ENCODE data around the gene TNFRSF13B.
"Not testable (repeated sequence)": the region's sequence is repeated elsewhere in the genome, so short reads cannot be mapped to it uniquely, and the experiment has no call there.

Gene TNFRSF13B

DNA sequence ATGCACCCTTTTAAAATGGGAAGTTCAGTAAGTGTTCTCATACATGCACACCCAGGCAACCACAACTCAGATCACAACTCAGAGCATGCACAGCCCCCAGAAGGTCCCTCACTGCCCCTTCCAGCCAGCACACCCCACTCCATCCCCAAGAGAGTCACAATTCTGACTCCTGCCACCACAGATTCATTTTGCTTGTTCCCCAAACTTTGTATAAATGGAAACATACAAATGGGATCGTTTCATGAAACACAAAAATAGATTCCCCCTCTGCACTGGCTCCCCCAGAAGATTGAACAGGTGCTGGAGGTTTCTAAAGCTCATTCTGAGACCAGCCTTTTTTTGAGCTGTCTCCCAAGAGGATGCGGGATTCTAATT lies 3.3 kb upstream of the TNFRSF13B start:
- H3K79me2 ChIP-seq (ENCODE audit: insufficient read depth, low read length), result no peaks in the 10 kb centered on the region
- peak overlapping the region; percentile 8; the same call in 1 of the 2 replicates for H3K9ac ChIP-seq (ENCODE audit: low read length)
- no peaks in the 10 kb centered on the region for H4K20me1 ChIP-seq (ENCODE audit: insufficient read depth, low read length)
- H3K4me1 ChIP-seq (ENCODE audit: insufficient read depth, low read length, severe bottlenecking), result peaks cover 90% of the 10 kb centered on the region
- H3K27ac ChIP-seq (ENCODE audit: low read depth, low read length, poor library complexity, severe bottlenecking), result peak overlapping the region; percentile 92
- no peaks in the 10 kb centered on the region for H3K9me3 ChIP-seq (ENCODE audit: low read length)
- H3K9me2 ChIP-seq (ENCODE audit: low read depth, low read length), result no peaks in the 10 kb centered on the region
- H3K36me3 ChIP-seq (ENCODE audit: insufficient read depth, low read length), result no peaks in the 10 kb centered on the region
- peak overlapping the region; percentile 23 for H3K4me2 ChIP-seq (ENCODE audit: low read length)
- no peaks in the 10 kb centered on the region for H3K27me3 ChIP-seq (ENCODE audit: insufficient read depth, low read length)
- no peaks in the 10 kb centered on the region for H3F3A ChIP-seq (ENCODE audit: insufficient read depth, low read length)
- TF ChIP-seq, protein P1, sequence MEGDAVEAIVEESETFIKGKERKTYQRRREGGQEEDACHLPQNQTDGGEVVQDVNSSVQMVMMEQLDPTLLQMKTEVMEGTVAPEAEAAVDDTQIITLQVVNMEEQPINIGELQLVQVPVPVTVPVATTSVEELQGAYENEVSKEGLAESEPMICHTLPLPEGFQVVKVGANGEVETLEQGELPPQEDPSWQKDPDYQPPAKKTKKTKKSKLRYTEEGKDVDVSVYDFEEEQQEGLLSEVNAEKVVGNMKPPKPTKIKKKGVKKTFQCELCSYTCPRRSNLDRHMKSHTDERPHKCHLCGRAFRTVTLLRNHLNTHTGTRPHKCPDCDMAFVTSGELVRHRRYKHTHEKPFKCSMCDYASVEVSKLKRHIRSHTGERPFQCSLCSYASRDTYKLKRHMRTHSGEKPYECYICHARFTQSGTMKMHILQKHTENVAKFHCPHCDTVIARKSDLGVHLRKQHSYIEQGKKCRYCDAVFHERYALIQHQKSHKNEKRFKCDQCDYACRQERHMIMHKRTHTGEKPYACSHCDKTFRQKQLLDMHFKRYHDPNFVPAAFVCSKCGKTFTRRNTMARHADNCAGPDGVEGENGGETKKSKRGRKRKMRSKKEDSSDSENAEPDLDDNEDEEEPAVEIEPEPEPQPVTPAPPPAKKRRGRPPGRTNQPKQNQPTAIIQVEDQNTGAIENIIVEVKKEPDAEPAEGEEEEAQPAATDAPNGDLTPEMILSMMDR (IDR thresholded peaks at IDR 0.05; ENCODE audit: low read length), result no peak
- no peak for TF ChIP-seq EZH2 (IDR thresholded peaks at IDR 0.05; ENCODE audit: borderline replicate concordance, low read length)
- H2AFZ ChIP-seq (ENCODE audit: low read length), result no peak overlapping the region
- H3K4me3 ChIP-seq (ENCODE audit: low read depth, low read length, poor library complexity, severe bottlenecking), result no peak overlapping the region

DNA sequence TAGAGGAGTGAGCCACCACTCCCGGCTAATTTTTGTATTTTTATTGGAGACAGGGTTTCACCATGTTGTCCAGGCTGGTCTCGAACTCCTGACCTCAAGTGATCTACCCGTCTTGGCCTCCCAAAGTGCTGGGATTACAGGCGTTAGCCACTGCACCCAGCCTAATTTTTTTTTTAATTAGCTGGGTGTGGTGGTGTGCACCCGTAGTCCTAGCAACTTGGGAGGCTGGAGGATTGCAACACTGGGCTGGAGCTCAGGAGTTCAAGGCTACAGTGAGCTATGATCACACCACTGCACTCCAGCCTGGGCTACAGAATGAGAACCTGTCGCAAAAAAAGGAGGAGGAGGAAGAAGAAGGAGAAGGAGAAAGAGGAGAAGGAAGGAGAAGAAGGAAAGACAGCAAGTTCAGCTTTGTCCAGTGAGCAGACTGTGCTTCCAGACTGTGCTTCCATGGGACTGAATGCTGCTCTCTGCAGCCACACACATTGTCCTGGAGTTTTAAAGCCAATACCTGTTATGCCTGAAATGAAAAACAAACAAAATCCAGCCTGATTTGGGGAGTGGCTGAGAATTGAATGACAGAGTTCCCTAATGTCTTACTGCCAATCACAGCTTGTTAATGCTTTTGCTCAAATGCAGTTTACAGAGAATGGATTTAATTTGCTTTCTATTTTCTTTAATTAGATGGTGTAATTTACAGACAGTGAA lies 2.8 kb upstream of the TNFRSF13B start:
- H3K4me1 ChIP-seq (ENCODE audit: insufficient read depth, low read length, severe bottlenecking), result peaks cover 95% of the 10 kb centered on the region

DNA sequence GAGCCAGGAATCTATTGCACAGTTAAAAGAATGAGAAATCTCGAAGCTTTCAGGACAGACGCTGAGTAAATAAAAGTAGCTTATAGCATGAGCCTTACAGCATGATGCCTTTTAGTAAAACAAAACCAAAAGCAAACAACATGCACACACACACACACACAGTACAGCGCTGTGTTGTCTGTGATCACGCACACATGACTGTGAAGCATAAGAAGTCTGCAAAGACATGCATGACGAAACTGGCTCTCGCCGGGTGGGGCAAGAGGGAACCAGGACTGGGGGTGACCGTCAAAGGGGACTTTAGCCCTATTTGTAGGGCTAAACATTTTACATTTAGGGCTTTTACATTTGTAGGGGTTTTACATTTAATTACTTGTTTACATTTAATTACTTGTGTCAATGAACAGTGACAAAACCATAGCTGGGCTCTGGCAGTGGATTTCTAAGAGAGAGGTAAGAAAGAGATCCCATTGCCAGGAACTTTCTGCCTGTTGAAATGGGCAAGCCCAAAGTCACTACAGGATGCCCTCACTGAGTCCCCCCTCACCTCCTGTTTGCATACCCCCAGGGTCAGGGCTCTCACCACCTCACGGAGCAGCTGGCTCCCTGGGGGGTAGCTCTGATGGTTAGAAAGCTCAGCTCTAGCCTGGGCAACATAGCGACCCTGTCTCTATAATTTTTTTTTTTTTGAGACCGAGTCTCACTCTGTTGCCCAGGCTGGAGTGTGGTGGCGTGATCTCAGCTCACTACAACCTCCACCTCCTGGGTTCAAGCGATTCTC lies 2.0 kb upstream of the TNFRSF13B start:
- H3K9ac ChIP-seq (ENCODE audit: low read length), result peak overlapping the region; percentile 2; the same call in 1 of the 2 replicates

More for the DNA sequence above, 2.8 kb upstream of the TNFRSF13B start:
- Histone ChIP-seq H3K27me3 (ENCODE audit: insufficient read depth, low read length) (no peaks in the 10 kb centered on the region), H3K79me2 (ENCODE audit: insufficient read depth, low read length) (no peaks in the 10 kb centered on the region), H3K4me2 (ENCODE audit: low read length) (peak overlapping the region; percentile 23), H3K27ac (ENCODE audit: low read depth, low read length, poor library complexity, severe bottlenecking) (peak overlapping the region; percentile 92), H3K4me3 (ENCODE audit: low read depth, low read length, poor library complexity, severe bottlenecking) (no peak overlapping the region), H4K20me1 (ENCODE audit: insufficient read depth, low read length) (no peaks in the 10 kb centered on the region), H3K36me3 (ENCODE audit: insufficient read depth, low read length) (no peaks in the 10 kb centered on the region), H2AFZ (ENCODE audit: low read length) (no peak overlapping the region), H3F3A (ENCODE audit: insufficient read depth, low read length) (no peaks in the 10 kb centered on the region), H3K9me3 (ENCODE audit: low read length) (no peaks in the 10 kb centered on the region), H3K9ac (ENCODE audit: low read length) (peak overlapping the region; percentile 8; the same call in 1 of the 2 replicates), H3K9me2 (ENCODE audit: low read depth, low read length) (no peaks in the 10 kb centered on the region)
- no peak for TF ChIP-seq EZH2 (IDR thresholded peaks at IDR 0.05; ENCODE audit: borderline replicate concordance, low read length)

DNA sequence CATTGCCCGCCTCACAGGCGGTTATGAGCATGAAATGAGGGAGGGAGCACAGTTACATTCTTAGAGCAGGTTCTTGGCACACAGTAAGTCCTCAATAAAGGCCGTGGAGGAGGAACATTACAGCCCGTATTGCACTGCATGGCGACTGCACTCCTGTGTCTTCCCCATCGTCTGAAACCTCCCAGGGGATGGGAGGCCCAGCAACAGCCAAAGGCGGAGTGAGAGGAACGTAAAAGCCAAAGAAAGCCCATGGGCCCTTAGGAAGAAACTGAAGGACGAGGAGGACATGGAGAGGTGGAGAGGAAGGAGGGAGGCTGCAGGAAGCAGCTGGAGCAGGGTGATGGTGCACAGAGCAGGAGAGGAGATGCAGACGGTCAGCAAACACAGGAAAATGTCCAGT lies 1.1 kb upstream of the TNFRSF13B start:
- not testable (repeated sequence) for H3K4me3 ChIP-seq (ENCODE audit: low read depth, low read length, poor library complexity, severe bottlenecking); H3K9ac ChIP-seq (ENCODE audit: low read length); H3K9me2 ChIP-seq (ENCODE audit: low read depth, low read length); H3K4me2 ChIP-seq (ENCODE audit: low read length); H3F3A ChIP-seq (ENCODE audit: insufficient read depth, low read length); H4K20me1 ChIP-seq (ENCODE audit: insufficient read depth, low read length); H3K79me2 ChIP-seq (ENCODE audit: insufficient read depth, low read length); H3K27me3 ChIP-seq (ENCODE audit: insufficient read depth, low read length); H3K9me3 ChIP-seq (ENCODE audit: low read length); H3K36me3 ChIP-seq (ENCODE audit: insufficient read depth, low read length); H2AFZ ChIP-seq (ENCODE audit: low read length)
- Histone ChIP-seq H3K27ac (ENCODE audit: low read depth, low read length, poor library complexity, severe bottlenecking) (peak overlapping the region; percentile 92), H3K4me1 (ENCODE audit: insufficient read depth, low read length, severe bottlenecking) (peaks cover 95% of the 10 kb centered on the region)

More for the DNA sequence above, 2.0 kb upstream of the TNFRSF13B start:
- H3K4me1 ChIP-seq (ENCODE audit: insufficient read depth, low read length, severe bottlenecking), result peaks cover 98% of the 10 kb centered on the region
- H3K36me3 ChIP-seq (ENCODE audit: insufficient read depth, low read length), result no peaks in the 10 kb centered on the region
- H3F3A ChIP-seq (ENCODE audit: insufficient read depth, low read length), result no peaks in the 10 kb centered on the region
- H3K4me2 ChIP-seq (ENCODE audit: low read length), result peak overlapping the region; percentile 28
- H2AFZ ChIP-seq (ENCODE audit: low read length), result no peak overlapping the region
- no peaks in the 10 kb centered on the region for H3K9me2 ChIP-seq (ENCODE audit: low read depth, low read length)
- peak overlapping the region; percentile 92 for H3K27ac ChIP-seq (ENCODE audit: low read depth, low read length, poor library complexity, severe bottlenecking)
- TF ChIP-seq, protein P1 (IDR thresholded peaks at IDR 0.05; ENCODE audit: low read length), result no peak
- TF ChIP-seq EZH2 (IDR thresholded peaks at IDR 0.05; ENCODE audit: borderline replicate concordance, low read length), result no peak
- no peaks in the 10 kb centered on the region for H3K27me3 ChIP-seq (ENCODE audit: insufficient read depth, low read length)
- H3K9me3 ChIP-seq (ENCODE audit: low read length), result no peaks in the 10 kb centered on the region
- H3K4me3 ChIP-seq (ENCODE audit: low read depth, low read length, poor library complexity, severe bottlenecking), result no peak overlapping the region
- H3K79me2 ChIP-seq (ENCODE audit: insufficient read depth, low read length), result no peaks in the 10 kb centered on the region
- H4K20me1 ChIP-seq (ENCODE audit: insufficient read depth, low read length), result no peaks in the 10 kb centered on the region
